Mesendoderm (in vitro differentiated cells): ENCODE measurements around the gene ARID5B.

ENCODE experiments used
- DNase-seq: peaks from one replicate; pipeline ENCODE4 v3.0.0; 2013
- H2AK5ac ChIP-seq: 2 replicates; pipeline ENCODE4 v1.6.1; 2013; ENCODE audit warnings: low read length, inconsistent platforms
- H2BK120ac ChIP-seq: 2 replicates; pipeline ENCODE4 v1.6.1; 2013; ENCODE audit warnings: low read depth, mild to moderate bottlenecking, low read length, moderate library complexity, mixed read lengths
- H2BK15ac ChIP-seq: replicated peaks from 2 replicates; pipeline ENCODE4 v1.6.1; 2013; ENCODE audit warnings: low read depth, mild to moderate bottlenecking, moderate library complexity
- H2BK5ac ChIP-seq: 2 replicates; pipeline ENCODE4 v1.6.1; 2013; ENCODE audit warnings: low read length, inconsistent platforms
- H3K18ac ChIP-seq: 2 replicates; pipeline ENCODE4 v1.6.1; 2013; ENCODE audit warnings: mild to moderate bottlenecking, low read length, mixed read lengths
- H3K23ac ChIP-seq: one replicate; pipeline ENCODE4 v1.6.1; 2013; ENCODE audit warnings: low read length
- H3K27ac ChIP-seq: 2 replicates; pipeline ENCODE4 v1.5.1; 2013; ENCODE audit warnings: low read depth, mild to moderate bottlenecking, inconsistent platforms, low read length, moderate library complexity
- H3K27me3 ChIP-seq: 2 replicates; pipeline ENCODE4 v1.6.1; 2013; ENCODE audit warnings: low read length, control low read depth, mild to moderate bottlenecking, inconsistent platforms; ENCODE audit not compliant: insufficient read depth, poor library complexity
- H3K36me3 ChIP-seq: 2 replicates; pipeline ENCODE4 v1.6.1; 2013; ENCODE audit warnings: low read length, inconsistent platforms; ENCODE audit not compliant: control insufficient read depth, insufficient read depth
- H3K4ac ChIP-seq: one replicate; pipeline ENCODE4 v1.6.1; 2013; ENCODE audit warnings: low read depth, mild to moderate bottlenecking, low read length, moderate library complexity
- H3K4me1 ChIP-seq: 2 replicates; pipeline ENCODE4 v1.6.1; 2013; ENCODE audit warnings: low read depth, low read length, inconsistent platforms; ENCODE audit not compliant: control insufficient read depth
- H3K4me2 ChIP-seq: 2 replicates; pipeline ENCODE4 v1.6.1; 2013; ENCODE audit warnings: low read length
- H3K4me3 ChIP-seq: 2 replicates; pipeline ENCODE4 v1.5.1; 2013; ENCODE audit warnings: mild to moderate bottlenecking, low read length
- H3K56ac ChIP-seq: one replicate; pipeline ENCODE4 v1.6.1; 2013; ENCODE audit warnings: low read length
- H3K79me1 ChIP-seq: 2 replicates; pipeline ENCODE4 v1.6.1; 2013; ENCODE audit warnings: low read length, inconsistent platforms
- H3K79me2 ChIP-seq: 2 replicates; pipeline ENCODE4 v1.6.1; 2013; ENCODE audit warnings: mild to moderate bottlenecking, low read length; ENCODE audit not compliant: control insufficient read depth, insufficient read depth
- H3K9ac ChIP-seq: 2 replicates; pipeline ENCODE4 v1.6.1; 2013; ENCODE audit warnings: low read length, inconsistent platforms
- H4K5ac ChIP-seq: one replicate; pipeline ENCODE4 v1.6.1; 2013; ENCODE audit warnings: low read length
- H4K8ac ChIP-seq: one replicate; pipeline ENCODE4 v1.6.1; 2013; ENCODE audit warnings: low read depth, mild to moderate bottlenecking, control low read depth, low read length, moderate library complexity
- WGBS: extraction: QIAGEN DNeasy Blood & Tissue Kit; methylation state at CpG from one replicate; pipeline ENCODE4 v1.1.7; 2013; ENCODE audit warnings: low lambda C conversion rate, missing lambda C conversion rate; ENCODE audit not compliant: insufficient coverage; ENCODE audit errors: extremely low coverage; 5-methylcytosine and 5-hydroxymethylcytosine counted together

ARID5B gene

GRCh38 chr10:62005687-62006086 is 104.2 kb downstream of the ARID5B start:
- Histone ChIP-seq H3K27ac (no peak overlapping the region), H3K23ac (no peak overlapping the region), H3K9ac (no peak overlapping the region), H3K4me3 (no peak overlapping the region), H2BK120ac (no peak overlapping the region), H2AK5ac (no peak overlapping the region), H2BK5ac (no peak overlapping the region), H3K4me1 (no peaks in the 10 kb centered on the region), H2BK15ac (no peak overlapping the region), H3K27me3 (no peaks in the 10 kb centered on the region), H3K79me1 (no peaks in the 10 kb centered on the region), H3K4ac (no peak overlapping the region), H3K36me3 (no peaks in the 10 kb centered on the region), H3K18ac (no peak overlapping the region), H3K56ac (no peak overlapping the region), H4K5ac (no peak overlapping the region), H3K79me2 (no peaks in the 10 kb centered on the region), H4K8ac (no peak overlapping the region), H3K4me2 (no peak overlapping the region)
- no CpG with 5 or more reads among the region's 3 CpGs for WGBS
- DNase-seq: no peak

- H3K23ac ChIP-seq: no peak overlapping the region
- WGBS: no CpG with 5 or more reads among the region's 2 CpGs
- H3K4me1 ChIP-seq: no peaks in the 10 kb centered on the region
Observed at GRCh38 chr10:62007145-62007544, 105.6 kb downstream of the ARID5B start.

DNA sequence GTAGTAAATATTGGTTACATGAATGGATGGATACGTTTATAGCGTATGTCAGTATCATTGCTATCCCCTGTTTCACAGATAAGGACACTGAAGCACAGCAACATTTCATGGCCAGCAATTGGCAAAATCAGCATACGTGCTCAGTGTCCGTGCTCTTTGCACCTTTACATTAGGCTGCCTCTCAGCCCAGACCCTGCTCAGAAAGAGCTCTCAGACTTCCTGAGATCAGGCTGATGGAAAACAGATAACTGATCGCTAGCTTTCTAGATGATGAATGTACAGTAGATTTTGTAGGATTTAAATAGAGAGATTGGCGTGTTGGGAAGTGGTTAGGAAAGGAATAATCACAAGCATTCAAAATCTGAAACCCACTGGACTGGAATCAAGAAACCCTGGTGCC is 106.7 kb downstream of the ARID5B start:
- Histone ChIP-seq H3K79me1 (no peaks in the 10 kb centered on the region), H3K18ac (no peak overlapping the region), H2BK120ac (no peak overlapping the region), H3K27me3 (no peaks in the 10 kb centered on the region), H3K23ac (no peak overlapping the region), H3K4me1 (no peaks in the 10 kb centered on the region), H3K36me3 (no peaks in the 10 kb centered on the region), H3K4me3 (no peak overlapping the region), H3K4ac (no peak overlapping the region), H4K5ac (no peak overlapping the region), H2AK5ac (no peak overlapping the region), H4K8ac (no peak overlapping the region), H3K56ac (no peak overlapping the region), H3K4me2 (no peak overlapping the region), H3K27ac (no peak overlapping the region), H2BK5ac (no peak overlapping the region), H2BK15ac (no peak overlapping the region), H3K9ac (no peak overlapping the region), H3K79me2 (no peaks in the 10 kb centered on the region)
- DNase-seq: no peak
- 100% methylated on average over 2 of the region's 6 CpGs for WGBS

More at GRCh38 chr10:62007145-62007544, 105.6 kb downstream of the ARID5B start:
- H3K27me3 ChIP-seq: no peaks in the 10 kb centered on the region
- no peak overlapping the region for H3K4me3 ChIP-seq
- H3K79me1 ChIP-seq: no peaks in the 10 kb centered on the region
- H2BK120ac ChIP-seq: no peak overlapping the region
- no peak overlapping the region for H3K9ac ChIP-seq
- H3K4ac ChIP-seq: no peak overlapping the region
- DNase-seq: no peak
- no peak overlapping the region for H2BK5ac ChIP-seq
- no peak overlapping the region for H2AK5ac ChIP-seq
- H2BK15ac ChIP-seq: no peak overlapping the region
- H3K27ac ChIP-seq: no peak overlapping the region
- H3K4me2 ChIP-seq: no peak overlapping the region
- no peaks in the 10 kb centered on the region for H3K36me3 ChIP-seq
- H3K56ac ChIP-seq: no peak overlapping the region
- no peak overlapping the region for H3K18ac ChIP-seq
- no peak overlapping the region for H4K8ac ChIP-seq
- no peak overlapping the region for H4K5ac ChIP-seq
- H3K79me2 ChIP-seq: no peaks in the 10 kb centered on the region

DNA sequence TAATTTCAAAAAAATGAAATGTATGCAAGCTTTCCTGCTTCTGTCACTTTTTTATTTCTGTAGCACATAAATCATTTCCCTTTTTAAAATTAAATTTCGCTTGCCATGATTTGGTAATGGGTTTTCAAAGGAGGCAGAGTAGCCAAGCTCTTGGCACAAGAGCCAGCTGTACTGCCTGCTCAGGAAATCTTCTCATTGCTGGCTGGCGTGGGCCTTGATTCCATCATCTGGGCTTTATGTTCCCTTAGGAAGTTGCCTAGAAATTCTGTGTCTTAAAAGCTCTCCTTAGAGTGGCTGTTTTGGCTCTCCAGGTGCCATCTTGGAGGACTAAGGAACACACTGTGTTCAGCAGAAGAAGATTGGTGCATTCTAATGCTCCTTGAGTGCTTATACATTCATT is 107.4 kb downstream of the ARID5B start:
- H3K56ac ChIP-seq: no peak overlapping the region
- H3K27ac ChIP-seq: no peak overlapping the region
- H3K79me2 ChIP-seq: no peaks in the 10 kb centered on the region
- H2BK120ac ChIP-seq: no peak overlapping the region
- no peak overlapping the region for H3K4me3 ChIP-seq
- H4K5ac ChIP-seq: no peak overlapping the region
- no CpG with 5 or more reads among the region's 2 CpGs for WGBS
- H3K4me1 ChIP-seq: no peaks in the 10 kb centered on the region
- no peaks in the 10 kb centered on the region for H3K36me3 ChIP-seq
- no peak for DNase-seq
- no peak overlapping the region for H2BK5ac ChIP-seq
- H2AK5ac ChIP-seq: no peak overlapping the region
- H3K4me2 ChIP-seq: no peak overlapping the region
- no peak overlapping the region for H2BK15ac ChIP-seq
- H3K4ac ChIP-seq: no peak overlapping the region
- H3K79me1 ChIP-seq: no peaks in the 10 kb centered on the region
- no peak overlapping the region for H4K8ac ChIP-seq
- no peaks in the 10 kb centered on the region for H3K27me3 ChIP-seq
- no peak overlapping the region for H3K18ac ChIP-seq
- no peak overlapping the region for H3K23ac ChIP-seq
- H3K9ac ChIP-seq: no peak overlapping the region

GRCh38 chr10:62010366-62010765 is 108.9 kb downstream of the ARID5B start:
- Histone ChIP-seq H4K8ac (no peak overlapping the region), H4K5ac (no peak overlapping the region), H3K4ac (no peak overlapping the region), H2AK5ac (no peak overlapping the region), H3K4me1 (no peaks in the 10 kb centered on the region), H3K79me2 (no peaks in the 10 kb centered on the region), H3K36me3 (no peaks in the 10 kb centered on the region), H3K18ac (no peak overlapping the region), H3K23ac (no peak overlapping the region), H3K4me3 (no peak overlapping the region), H3K4me2 (no peak overlapping the region), H3K79me1 (no peaks in the 10 kb centered on the region), H2BK120ac (no peak overlapping the region), H2BK15ac (no peak overlapping the region), H2BK5ac (no peak overlapping the region), H3K27ac (no peak overlapping the region), H3K9ac (no peak overlapping the region), H3K27me3 (no peaks in the 10 kb centered on the region), H3K56ac (no peak overlapping the region)
- no CpG with 5 or more reads among the region's 5 CpGs for WGBS
- DNase-seq: no peak

DNA sequence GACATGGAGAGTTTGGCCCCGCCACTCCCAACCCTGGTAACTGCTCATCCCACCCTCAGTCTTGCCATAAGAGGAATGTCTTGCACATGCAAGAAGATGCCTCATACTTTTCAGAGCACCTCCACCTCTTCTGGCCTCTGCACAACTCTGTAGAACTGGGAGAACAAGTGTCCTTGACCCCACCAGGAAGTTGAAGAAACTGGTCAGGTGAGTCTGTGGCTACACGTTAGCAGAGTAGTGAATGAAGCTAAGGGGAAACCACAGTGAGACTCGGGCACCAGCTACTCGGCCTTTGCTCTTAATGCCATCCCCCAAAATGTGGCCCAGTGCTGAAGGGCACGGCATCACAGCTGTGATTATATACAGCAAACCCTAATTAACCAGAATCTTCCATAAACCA is 110.1 kb downstream of the ARID5B start:
- no peak overlapping the region for H3K27ac ChIP-seq
- WGBS: no CpG with 5 or more reads among the region's 5 CpGs

More for the DNA sequence above, 110.1 kb downstream of the ARID5B start:
- DNase-seq: no peak
- no peak overlapping the region for H3K18ac ChIP-seq
- H4K5ac ChIP-seq: no peak overlapping the region
- H3K56ac ChIP-seq: no peak overlapping the region
- H4K8ac ChIP-seq: no peak overlapping the region
- no peak overlapping the region for H3K9ac ChIP-seq
- H3K27me3 ChIP-seq: no peaks in the 10 kb centered on the region
- no peaks in the 10 kb centered on the region for H3K79me2 ChIP-seq
- H3K4me2 ChIP-seq: no peak overlapping the region
- H2BK15ac ChIP-seq: no peak overlapping the region
- H3K4ac ChIP-seq: no peak overlapping the region
- H3K79me1 ChIP-seq: no peaks in the 10 kb centered on the region
- no peak overlapping the region for H2BK5ac ChIP-seq
- no peaks in the 10 kb centered on the region for H3K36me3 ChIP-seq
- no peak overlapping the region for H3K23ac ChIP-seq
- no peak overlapping the region for H3K4me3 ChIP-seq
- H2AK5ac ChIP-seq: no peak overlapping the region
- H3K4me1 ChIP-seq: no peaks in the 10 kb centered on the region
- no peak overlapping the region for H2BK120ac ChIP-seq
